Activated CD8-positive, alpha-beta memory T cell treated with anti-CD3 and anti-CD28 coated beads for 4 hours (primary cell): ENCODE data around the gene ARID1A.

Experiments
- DNase-seq, 2 donors: peaks; one replicate each; pipeline ENCODE4 v3.0.0-alpha.2; 2020; ENCODE audit warnings: low read depth in 2 of 2

The ARID1A gene

GRCh38 chr1:26761217-26761616, 65.4 kb downstream of the ARID1A start:
- no peak for DNase-seq

GRCh38 chr1:26767714-26768113, 71.9 kb downstream of the ARID1A start:
- no peak for DNase-seq

- DNase-seq: no peak
Measured at GRCh38 chr1:26768755-26769154, 72.9 kb downstream of the ARID1A start.

GRCh38 chr1:26771285-26771642, 75.4 kb downstream of the ARID1A start:
- DNase-seq: no peak

GRCh38 chr1:26771643-26772321, 76.0 kb downstream of the ARID1A start:
- DNase-seq: no peak

GRCh38 chr1:26772687-26773086, 76.9 kb downstream of the ARID1A start:
- DNase-seq: no peak

GRCh38 chr1:26774462-26774861, 78.6 kb downstream of the ARID1A start:
- DNase-seq: no peak

- DNase-seq: no peak
Measured at GRCh38 chr1:26775666-26776065, 79.9 kb downstream of the ARID1A start.

GRCh38 chr1:26779098-26779668, 83.4 kb downstream of the ARID1A start:
- DNase-seq: no peak

- DNase-seq: no peak
Measured at GRCh38 chr1:26780344-26780957, 84.6 kb downstream of the ARID1A start.

GRCh38 chr1:26781206-26781825, 85.5 kb downstream of the ARID1A start:
- DNase-seq: no peak

- no peak for DNase-seq
Measured at GRCh38 chr1:26782521-26783212, 86.9 kb downstream of the ARID1A start.

GRCh38 chr1:26783646-26784022, 87.8 kb downstream of the ARID1A start:
- DNase-seq: no peak

- DNase-seq: no peak
Measured at GRCh38 chr1:26784023-26784871, 88.4 kb downstream of the ARID1A start.

GRCh38 chr1:26784886-26785285, 89.1 kb downstream of the ARID1A start:
- DNase-seq: no peak

- no peak for DNase-seq
Measured at GRCh38 chr1:26785611-26786436, 90.0 kb downstream of the ARID1A start.

GRCh38 chr1:26786437-26787380, 90.9 kb downstream of the ARID1A start:
- DNase-seq: no peak

- DNase-seq: peak; percentile 47 to 54
Measured at GRCh38 chr1:26787381-26787705, 91.5 kb downstream of the ARID1A start.

- DNase-seq: peak; percentile 74 to 78
Measured at GRCh38 chr1:26787706-26788514, 92.1 kb downstream of the ARID1A start, which contains the start of gene PIGV. PIGV (plus strand) TSS chr1:26787950; CDS start chr1:26790816, 2,866 bp downstream.
